GM10847 (cell line): ENCODE results near the gene ARHGAP11A.
A peak's percentile ranks its signal among the peaks of the same experiment; 100 is the strongest.
"Not testable (repeated sequence)": the region's sequence is repeated elsewhere in the genome, so short reads cannot be mapped to it uniquely, and the experiment has no call there.

Experiments
- POLR2A ChIP-seq: IDR thresholded peaks from 2 replicates; pipeline ENCODE4 v1.6.1; 2011; ENCODE audit not compliant: insufficient read length; ENCODE audit errors: extremely low read depth

ARHGAP11A gene, protein sequence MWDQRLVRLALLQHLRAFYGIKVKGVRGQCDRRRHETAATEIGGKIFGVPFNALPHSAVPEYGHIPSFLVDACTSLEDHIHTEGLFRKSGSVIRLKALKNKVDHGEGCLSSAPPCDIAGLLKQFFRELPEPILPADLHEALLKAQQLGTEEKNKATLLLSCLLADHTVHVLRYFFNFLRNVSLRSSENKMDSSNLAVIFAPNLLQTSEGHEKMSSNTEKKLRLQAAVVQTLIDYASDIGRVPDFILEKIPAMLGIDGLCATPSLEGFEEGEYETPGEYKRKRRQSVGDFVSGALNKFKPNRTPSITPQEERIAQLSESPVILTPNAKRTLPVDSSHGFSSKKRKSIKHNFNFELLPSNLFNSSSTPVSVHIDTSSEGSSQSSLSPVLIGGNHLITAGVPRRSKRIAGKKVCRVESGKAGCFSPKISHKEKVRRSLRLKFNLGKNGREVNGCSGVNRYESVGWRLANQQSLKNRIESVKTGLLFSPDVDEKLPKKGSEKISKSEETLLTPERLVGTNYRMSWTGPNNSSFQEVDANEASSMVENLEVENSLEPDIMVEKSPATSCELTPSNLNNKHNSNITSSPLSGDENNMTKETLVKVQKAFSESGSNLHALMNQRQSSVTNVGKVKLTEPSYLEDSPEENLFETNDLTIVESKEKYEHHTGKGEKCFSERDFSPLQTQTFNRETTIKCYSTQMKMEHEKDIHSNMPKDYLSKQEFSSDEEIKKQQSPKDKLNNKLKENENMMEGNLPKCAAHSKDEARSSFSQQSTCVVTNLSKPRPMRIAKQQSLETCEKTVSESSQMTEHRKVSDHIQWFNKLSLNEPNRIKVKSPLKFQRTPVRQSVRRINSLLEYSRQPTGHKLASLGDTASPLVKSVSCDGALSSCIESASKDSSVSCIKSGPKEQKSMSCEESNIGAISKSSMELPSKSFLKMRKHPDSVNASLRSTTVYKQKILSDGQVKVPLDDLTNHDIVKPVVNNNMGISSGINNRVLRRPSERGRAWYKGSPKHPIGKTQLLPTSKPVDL

DNA sequence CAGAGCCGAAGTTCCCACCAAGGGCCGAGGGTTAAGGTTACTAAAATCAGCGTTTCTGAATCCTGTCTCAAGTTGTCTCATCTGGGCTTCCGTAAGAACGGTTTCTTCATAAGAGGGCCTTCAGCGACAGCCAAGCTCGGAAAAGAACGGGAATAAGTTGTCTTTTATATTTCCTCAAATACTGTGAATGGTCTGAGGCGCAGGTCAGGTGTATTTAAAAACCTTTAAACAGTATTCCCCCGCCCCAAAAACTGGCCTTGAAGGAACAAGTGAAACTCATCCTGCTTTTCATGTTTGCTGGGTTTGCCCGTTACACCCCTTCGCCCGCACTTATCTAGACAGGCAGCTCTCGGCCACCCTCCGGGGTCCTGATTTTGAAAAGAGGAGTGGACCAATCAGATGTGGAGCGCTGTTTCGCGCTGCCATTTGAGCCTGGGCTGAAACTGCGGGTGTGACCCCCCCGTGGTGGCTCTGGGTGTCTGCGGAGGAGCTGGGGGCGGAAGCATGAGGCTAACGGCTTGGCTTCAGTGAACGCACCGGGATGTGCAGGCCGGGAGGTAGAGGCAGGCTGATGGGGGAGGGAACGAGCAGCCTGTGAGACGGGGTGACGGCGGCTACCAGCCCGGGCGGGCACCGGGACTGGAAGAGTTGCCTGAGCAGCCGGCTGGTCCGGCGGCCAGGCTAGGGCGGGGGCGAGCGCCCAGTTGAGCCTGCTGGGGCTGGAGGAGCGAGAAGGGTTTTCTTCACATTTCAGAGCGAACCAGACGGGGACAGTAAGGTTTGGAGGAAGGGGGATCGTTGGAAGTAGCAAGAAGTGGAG lies at the start of gene ARHGAP11A:
Gene ARHGAP11A (plus strand): TSS at position 454 of the 820 bp plus-strand sequence. CDS start 708 bp downstream, outside the sequence.
- TF ChIP-seq POLR2A, result peak; percentile 15

DNA sequence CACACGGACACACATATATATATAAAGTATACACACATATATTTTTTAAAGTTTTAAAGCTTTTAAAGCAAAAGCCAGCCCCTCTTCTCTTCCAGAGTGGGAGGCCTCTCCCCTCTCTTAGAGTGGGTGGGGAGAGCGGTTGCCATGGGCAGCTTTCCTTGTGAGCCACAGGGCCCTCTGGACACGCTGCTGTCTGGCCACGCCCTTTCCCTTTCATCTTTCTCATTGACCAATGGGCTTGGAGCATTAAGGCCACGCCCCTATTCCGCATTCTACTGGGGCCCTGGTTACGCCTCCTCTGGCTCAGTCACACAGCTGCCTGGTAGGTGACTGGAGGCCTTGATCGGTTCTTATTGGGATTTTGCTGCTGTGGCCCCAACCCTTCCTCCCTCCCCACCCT lies 22.2 kb upstream of the ARHGAP11A start, which contains the start of gene GOLGA8N:
Gene GOLGA8N (plus strand): TSS at position 306 of the 400 bp plus-strand sequence.
- TF ChIP-seq POLR2A, result not testable (repeated sequence)

- no peak for TF ChIP-seq POLR2A
Measured at GRCh38 chr15:32636410-32636809, 21.1 kb downstream of the ARHGAP11A start.

DNA sequence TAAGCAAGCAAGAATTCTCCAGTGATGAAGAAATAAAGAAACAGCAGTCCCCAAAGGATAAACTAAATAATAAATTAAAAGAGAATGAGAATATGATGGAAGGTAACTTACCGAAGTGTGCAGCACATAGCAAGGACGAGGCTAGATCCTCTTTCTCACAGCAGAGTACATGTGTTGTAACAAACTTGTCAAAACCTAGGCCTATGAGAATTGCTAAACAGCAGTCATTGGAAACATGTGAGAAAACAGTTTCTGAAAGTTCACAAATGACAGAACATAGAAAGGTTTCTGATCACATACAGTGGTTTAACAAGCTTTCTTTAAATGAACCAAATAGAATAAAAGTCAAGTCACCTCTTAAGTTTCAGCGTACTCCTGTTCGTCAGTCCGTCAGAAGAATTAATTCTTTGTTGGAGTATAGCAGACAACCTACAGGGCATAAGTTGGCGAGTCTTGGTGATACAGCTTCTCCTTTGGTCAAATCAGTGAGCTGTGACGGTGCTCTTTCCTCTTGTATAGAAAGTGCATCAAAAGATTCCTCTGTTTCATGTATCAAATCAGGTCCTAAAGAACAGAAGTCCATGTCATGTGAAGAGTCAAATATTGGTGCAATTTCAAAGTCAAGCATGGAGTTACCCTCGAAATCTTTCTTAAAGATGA lies 21.7 kb downstream of the ARHGAP11A start:
- no peak for TF ChIP-seq POLR2A

- TF ChIP-seq POLR2A, result no peak
Measured at GRCh38 chr15:32637704-32638103, 22.4 kb downstream of the ARHGAP11A start.

- TF ChIP-seq POLR2A, result no peak
Measured at GRCh38 chr15:32641517-32642059, 26.3 kb downstream of the ARHGAP11A start, which contains the start of gene SCG5. SCG5 (plus strand) TSS chr15:32641710; CDS start chr15:32643593, 1,883 bp downstream.

GRCh38 chr15:32642667-32643435 lies 27.5 kb downstream of the ARHGAP11A start:
- TF ChIP-seq POLR2A, result no peak

- no peak for TF ChIP-seq POLR2A
Measured at GRCh38 chr15:32643907-32644445, 28.7 kb downstream of the ARHGAP11A start.

DNA sequence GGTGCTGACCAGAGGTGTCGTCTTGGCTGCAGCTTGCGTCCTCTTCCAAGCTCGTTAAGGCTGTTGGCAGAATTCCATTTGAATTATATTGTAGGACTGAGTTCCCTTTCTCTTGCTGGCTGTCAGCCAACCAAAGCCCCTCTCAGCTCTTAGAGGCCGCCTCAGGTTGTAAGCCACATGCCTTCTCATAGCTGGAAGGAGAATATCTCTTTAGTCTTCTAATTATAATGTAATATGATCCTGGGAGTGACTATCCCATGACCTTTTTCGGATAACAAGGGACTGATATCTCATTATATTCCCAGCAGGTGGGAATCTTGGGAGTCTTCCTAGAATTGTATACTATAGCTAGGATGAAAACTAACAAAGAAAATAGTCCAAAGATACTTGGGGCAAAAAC lies 31.0 kb downstream of the ARHGAP11A start:
- TF ChIP-seq POLR2A, result no peak

- no peak for TF ChIP-seq POLR2A
Measured at GRCh38 chr15:32649342-32649741, 34.0 kb downstream of the ARHGAP11A start.

- TF ChIP-seq POLR2A, result no peak
Measured at GRCh38 chr15:32651229-32651837, 36.0 kb downstream of the ARHGAP11A start.

DNA sequence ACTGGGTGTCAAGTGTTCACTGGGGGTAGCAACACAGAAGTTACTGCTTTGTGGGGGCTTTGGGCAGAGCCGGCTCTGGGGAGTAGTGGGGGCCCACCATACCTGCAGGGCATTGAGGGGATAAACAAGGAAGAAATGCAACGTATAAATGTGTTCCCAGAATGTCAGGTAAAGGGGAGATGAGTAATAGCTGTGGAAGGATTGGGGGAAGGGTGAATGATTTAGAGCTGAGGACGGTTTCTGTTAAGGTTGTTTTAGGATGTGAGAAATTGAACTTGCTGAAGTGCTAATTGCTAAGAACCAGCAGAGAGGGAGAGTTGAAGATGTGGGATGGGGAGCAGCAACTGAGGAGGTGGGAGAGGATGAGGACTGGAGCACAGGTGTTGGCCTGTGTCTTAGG lies 36.9 kb downstream of the ARHGAP11A start:
- TF ChIP-seq POLR2A, result no peak
